ENCODE results near the gene RTP5.

DNA sequence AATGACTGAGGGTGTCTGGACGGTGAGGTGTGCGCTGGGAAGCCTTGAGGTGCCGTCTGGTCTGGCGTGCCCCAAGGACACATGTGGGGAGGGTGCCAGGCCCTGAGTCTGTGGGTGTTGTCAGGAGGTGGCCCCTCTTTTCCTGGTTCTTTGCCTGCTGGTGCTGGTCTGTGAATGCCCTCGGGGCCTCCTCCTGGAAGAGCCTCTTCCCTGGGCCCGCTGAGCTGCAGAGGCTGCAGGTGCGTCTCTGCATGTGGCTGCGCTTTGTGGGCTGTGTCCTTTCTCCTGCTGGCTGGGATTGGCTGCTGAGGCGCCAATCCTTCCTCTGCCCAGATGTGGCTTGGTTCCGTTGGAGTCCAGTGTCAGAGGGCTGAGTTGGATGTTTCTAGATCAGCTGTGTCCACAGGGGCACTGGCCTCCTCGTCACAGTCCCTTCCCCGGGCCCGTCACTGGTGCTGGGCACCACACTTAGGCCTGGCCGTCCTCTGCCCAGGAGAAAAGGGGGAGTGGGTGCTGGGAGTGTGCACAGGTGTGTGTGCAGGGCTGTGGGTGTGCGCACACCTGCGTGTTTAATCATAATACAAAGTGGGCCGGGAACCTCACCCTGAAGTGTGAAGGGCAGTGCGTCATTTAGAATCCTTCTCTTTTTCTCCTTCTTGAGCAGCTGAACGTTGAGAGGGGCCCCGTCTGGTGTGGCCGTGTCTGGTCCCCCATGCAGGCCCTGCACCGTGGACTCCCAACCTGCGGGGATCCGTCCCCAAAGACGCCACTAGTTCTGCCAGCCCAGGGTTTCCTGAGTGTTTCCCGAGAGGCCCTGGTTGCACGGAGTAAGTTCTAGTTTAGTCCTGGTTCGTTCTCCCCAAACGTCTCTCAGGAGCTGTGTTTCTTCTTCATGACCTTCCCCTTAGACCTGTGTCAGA lies 35.5 kb downstream of the RTP5 start:
- no peak for TF ChIP-seq POLR2A (IDR thresholded peaks at IDR 0.05)
- TF ChIP-seq, protein P1, sequence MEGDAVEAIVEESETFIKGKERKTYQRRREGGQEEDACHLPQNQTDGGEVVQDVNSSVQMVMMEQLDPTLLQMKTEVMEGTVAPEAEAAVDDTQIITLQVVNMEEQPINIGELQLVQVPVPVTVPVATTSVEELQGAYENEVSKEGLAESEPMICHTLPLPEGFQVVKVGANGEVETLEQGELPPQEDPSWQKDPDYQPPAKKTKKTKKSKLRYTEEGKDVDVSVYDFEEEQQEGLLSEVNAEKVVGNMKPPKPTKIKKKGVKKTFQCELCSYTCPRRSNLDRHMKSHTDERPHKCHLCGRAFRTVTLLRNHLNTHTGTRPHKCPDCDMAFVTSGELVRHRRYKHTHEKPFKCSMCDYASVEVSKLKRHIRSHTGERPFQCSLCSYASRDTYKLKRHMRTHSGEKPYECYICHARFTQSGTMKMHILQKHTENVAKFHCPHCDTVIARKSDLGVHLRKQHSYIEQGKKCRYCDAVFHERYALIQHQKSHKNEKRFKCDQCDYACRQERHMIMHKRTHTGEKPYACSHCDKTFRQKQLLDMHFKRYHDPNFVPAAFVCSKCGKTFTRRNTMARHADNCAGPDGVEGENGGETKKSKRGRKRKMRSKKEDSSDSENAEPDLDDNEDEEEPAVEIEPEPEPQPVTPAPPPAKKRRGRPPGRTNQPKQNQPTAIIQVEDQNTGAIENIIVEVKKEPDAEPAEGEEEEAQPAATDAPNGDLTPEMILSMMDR (IDR thresholded peaks at IDR 0.05) = no peak

Measured in breast epithelium (tissue), 3 donors.